DOHH2 (cell line): ENCODE results near the gene CDK16.

Experiments
- EZH2phosphoT487 ChIP-seq: fragments of 200-600 bp; sonication (generic); IDR thresholded peaks from 2 replicates; pipeline ENCODE4 v1.6.1; 2017; ENCODE audit warnings: borderline replicate concordance, mild to moderate bottlenecking, antibody characterized with exemption, low read length, moderate library complexity, mixed read lengths
- TF ChIP-seq, protein P1 (sequence below): fragments of 200-600 bp; sonication (generic); IDR thresholded peaks from one replicate; pipeline ENCODE4 v1.5.1; 2014; ENCODE audit warnings: antibody characterized with exemption, mild to moderate bottlenecking, low read depth, low read length; ENCODE audit not compliant: poor library complexity, severe bottlenecking

DNA sequence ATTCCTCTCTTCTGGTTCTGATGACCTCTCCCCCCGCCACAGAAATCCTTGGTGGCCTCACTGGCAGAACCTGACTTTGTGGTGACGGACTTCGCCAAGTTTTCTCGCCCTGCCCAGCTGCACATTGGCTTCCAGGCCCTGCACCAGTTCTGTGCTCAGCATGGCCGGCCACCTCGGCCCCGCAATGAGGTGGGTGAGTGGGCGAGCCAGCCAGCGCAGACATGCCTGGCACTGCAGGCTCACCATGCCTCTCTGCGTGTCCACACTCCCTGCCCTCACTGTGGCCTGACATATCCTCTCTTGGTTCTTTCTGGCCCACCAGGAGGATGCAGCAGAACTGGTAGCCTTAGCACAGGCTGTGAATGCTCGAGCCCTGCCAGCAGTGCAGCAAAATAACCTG is 16.2 kb upstream of the CDK16 start:
- TF ChIP-seq, protein P1, sequence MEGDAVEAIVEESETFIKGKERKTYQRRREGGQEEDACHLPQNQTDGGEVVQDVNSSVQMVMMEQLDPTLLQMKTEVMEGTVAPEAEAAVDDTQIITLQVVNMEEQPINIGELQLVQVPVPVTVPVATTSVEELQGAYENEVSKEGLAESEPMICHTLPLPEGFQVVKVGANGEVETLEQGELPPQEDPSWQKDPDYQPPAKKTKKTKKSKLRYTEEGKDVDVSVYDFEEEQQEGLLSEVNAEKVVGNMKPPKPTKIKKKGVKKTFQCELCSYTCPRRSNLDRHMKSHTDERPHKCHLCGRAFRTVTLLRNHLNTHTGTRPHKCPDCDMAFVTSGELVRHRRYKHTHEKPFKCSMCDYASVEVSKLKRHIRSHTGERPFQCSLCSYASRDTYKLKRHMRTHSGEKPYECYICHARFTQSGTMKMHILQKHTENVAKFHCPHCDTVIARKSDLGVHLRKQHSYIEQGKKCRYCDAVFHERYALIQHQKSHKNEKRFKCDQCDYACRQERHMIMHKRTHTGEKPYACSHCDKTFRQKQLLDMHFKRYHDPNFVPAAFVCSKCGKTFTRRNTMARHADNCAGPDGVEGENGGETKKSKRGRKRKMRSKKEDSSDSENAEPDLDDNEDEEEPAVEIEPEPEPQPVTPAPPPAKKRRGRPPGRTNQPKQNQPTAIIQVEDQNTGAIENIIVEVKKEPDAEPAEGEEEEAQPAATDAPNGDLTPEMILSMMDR = no peak
- no peak for TF ChIP-seq EZH2phosphoT487
